ENCODE results near the gene TMED4. TPM values are rescaled to one million over a fixed set of nuclear protein-coding genes. Genes with fewer than 3 reads are reported as not detected.
A peak's percentile ranks its signal among the peaks of the same experiment; 100 is the strongest.

Gene TMED4
- total and polyA plus RNA-seq, 2 of the 13 experiments (the other 11 are each of a cell fraction or from before 2014, with no cell fraction given) = 81.4 to 109 TPM

- TF ChIP-seq ZBTB2 (CRISPR knock-in tag; IDR thresholded peaks at IDR 0.05; ENCODE audit: low read depth) (0 out of 2 replicates have a peak, but pooled peaks have one; percentile 22), ZNF143 (CRISPR knock-in tag; IDR thresholded peaks at IDR 0.05) (no peak), ZNF460 (CRISPR knock-in tag; IDR thresholded peaks at IDR 0.05; ENCODE audit: borderline replicate concordance) (no peak), ZNF44 (CRISPR knock-in tag; IDR thresholded peaks at IDR 0.05) (no peak), JUN (CRISPR knock-in tag; IDR thresholded peaks at IDR 0.05) (no peak), DZIP1 (CRISPR knock-in tag; IDR thresholded peaks at IDR 0.05) (no peak), KAT2B (IDR thresholded peaks at IDR 0.05; ENCODE audit: borderline replicate concordance, low read depth, low read length) (no peak), PAF1 (CRISPR knock-in tag; IDR thresholded peaks at IDR 0.05) (no peak), KAT7 (CRISPR knock-in tag; IDR thresholded peaks at IDR 0.05; ENCODE audit: borderline replicate concordance) (0 out of 2 replicates have a peak, but pooled peaks have one; percentile 65), KLF13 (CRISPR knock-in tag; IDR thresholded peaks at IDR 0.05) (no peak), ZNF276 (CRISPR knock-in tag; IDR thresholded peaks at IDR 0.05; ENCODE audit: low read depth) (peak; percentile 57; the same call in 1 of the 2 replicates), ELF1 (CRISPR knock-in tag; IDR thresholded peaks at IDR 0.05) (peak; percentile 37), MED13 (CRISPR knock-in tag; IDR thresholded peaks at IDR 0.05) (0 out of 2 replicates have a peak, but pooled peaks have one; percentile 1), DRAP1 (CRISPR knock-in tag; IDR thresholded peaks at IDR 0.05) (peak; percentile 79), HNRNPH1 (optimal IDR thresholded peaks at IDR 0.05; ENCODE audit: low read depth, low read length) (no peak), ZNF260 (CRISPR knock-in tag; IDR thresholded peaks at IDR 0.05; ENCODE audit: borderline replicate concordance, low read depth) (no peak), ZBTB7B (CRISPR knock-in tag; IDR thresholded peaks at IDR 0.05) (no peak), NR2C2 (CRISPR knock-in tag; IDR thresholded peaks at IDR 0.05; ENCODE audit: borderline replicate concordance) (peak; percentile 76; the same call in 1 of the 2 replicates), ZNF7 (CRISPR knock-in tag; IDR thresholded peaks at IDR 0.05) (no peak), ZNF562 (CRISPR knock-in tag; IDR thresholded peaks at IDR 0.05; ENCODE audit: borderline replicate concordance) (no peak), MLXIP (CRISPR knock-in tag; IDR thresholded peaks at IDR 0.05; ENCODE audit: borderline replicate concordance) (no peak)
Observed at GRCh38 chr7:44581879-44582603, at the start of gene TMED4 (continued).
